Measurements from ENCODE around the gene CNFN.

Gene CNFN

GRCh38 chr19:42407816-42408175 is 17.7 kb upstream of the CNFN start:
- DNase-seq = no peak

GRCh38 chr19:42407085-42407815 is 17.2 kb upstream of the CNFN start:
- DNase-seq = no peak

GRCh38 chr19:42406111-42406510 is 16.0 kb upstream of the CNFN start:
- no peak for DNase-seq

GRCh38 chr19:42403586-42403985 is 13.5 kb upstream of the CNFN start:
- DNase-seq = no peak

- DNase-seq = no peak
Observed at GRCh38 chr19:42402376-42403116, 12.4 kb upstream of the CNFN start.

- peak; percentile 69 for DNase-seq
Observed at GRCh38 chr19:42401365-42402303, 11.5 kb upstream of the CNFN start.

GRCh38 chr19:42400404-42400803 is 10.3 kb upstream of the CNFN start:
- DNase-seq = no peak

- DNase-seq = no peak
Observed at GRCh38 chr19:42397263-42398166, 7.4 kb upstream of the CNFN start.

- peak; percentile 99 for DNase-seq
Observed at GRCh38 chr19:42396381-42397262, 6.5 kb upstream of the CNFN start.

- DNase-seq = no peak
Observed at GRCh38 chr19:42394751-42395150, 4.7 kb upstream of the CNFN start.

GRCh38 chr19:42392165-42392564 is 2.1 kb upstream of the CNFN start:
- DNase-seq = no peak

GRCh38 chr19:42388851-42389489 is 1.1 kb downstream of the CNFN start:
- DNase-seq = no peak

GRCh38 chr19:42386974-42387707 is 3.0 kb downstream of the CNFN start:
- peak; percentile 43 for DNase-seq

- no peak for DNase-seq
Observed at GRCh38 chr19:42380155-42380554, 9.9 kb downstream of the CNFN start.

GRCh38 chr19:42378225-42379215 is 11.6 kb downstream of the CNFN start:
- DNase-seq = no peak

- DNase-seq = no peak
Observed at GRCh38 chr19:42376177-42376555, 13.9 kb downstream of the CNFN start.

GRCh38 chr19:42375415-42376176 is 14.5 kb downstream of the CNFN start:
- DNase-seq = no peak

- no peak for DNase-seq
Observed at GRCh38 chr19:42374826-42375376, 15.2 kb downstream of the CNFN start.

Measured in fibroblast of upper back skin (primary cell).